ENCODE data around the gene RAP1GAP.
A peak's percentile ranks its signal among the peaks of the same experiment; 100 is the strongest.
"Not testable (repeated sequence)": the region's sequence is repeated elsewhere in the genome, so short reads cannot be mapped to it uniquely, and the experiment has no call there.

The RAP1GAP gene

GRCh38 chr1:21567241-21568005, 101.7 kb downstream of the RAP1GAP start:
- DNase-seq: peak; percentile 89

- not testable (repeated sequence) for DNase-seq
These were observed 102.8 kb downstream of the RAP1GAP start for GRCh38 chr1:21566361-21566760.

- DNase-seq: no peak
These were observed 103.9 kb downstream of the RAP1GAP start for GRCh38 chr1:21565285-21565684.

- DNase-seq: no peak
These were observed 104.5 kb downstream of the RAP1GAP start for GRCh38 chr1:21564521-21565095.

GRCh38 chr1:21563971-21564370, 105.2 kb downstream of the RAP1GAP start:
- no peak for DNase-seq

- DNase-seq: no peak
These were observed 106.3 kb downstream of the RAP1GAP start for GRCh38 chr1:21562896-21563295.

- DNase-seq: no peak
These were observed 108.1 kb downstream of the RAP1GAP start for GRCh38 chr1:21560916-21561638.

GRCh38 chr1:21559788-21560567, 109.2 kb downstream of the RAP1GAP start:
- no peak for DNase-seq

GRCh38 chr1:21553116-21553926, 115.8 kb downstream of the RAP1GAP start:
- DNase-seq: peak; percentile 87

- DNase-seq: peak; percentile 95
These were observed 116.4 kb downstream of the RAP1GAP start for GRCh38 chr1:21552715-21553114.

GRCh38 chr1:21550866-21551475, 118.2 kb downstream of the RAP1GAP start:
- no peak for DNase-seq

GRCh38 chr1:21550097-21550496, 119.1 kb downstream of the RAP1GAP start:
- peak; percentile 57 for DNase-seq

GRCh38 chr1:21547876-21548275, 121.3 kb downstream of the RAP1GAP start:
- DNase-seq: no peak
